Body of pancreas (tissue), 4 donors: ENCODE results near the gene RITA1. TPM values are rescaled to one million over a fixed set of nuclear protein-coding genes. Genes with fewer than 3 reads are reported as not detected.

Experiments
- ATAC-seq: fragments of 150-250 bp; one replicate; pipeline ENCODE4 v1.9.1; 2016
- DNase-seq, 4 donors: peaks; one replicate each; pipeline ENCODE4 v3.0.0-alpha.2; 2019
- H3K27ac ChIP-seq, 4 donors: fragments of 200-600 bp; sonication (generic); 1 replicate in 3 of 4; 2 replicates in 1 of 4; pipeline versions ENCODE4 v1.5.1 to v1.6.1; 2016 to 2019; ENCODE audit warnings: mild to moderate bottlenecking in 1 of 4, mixed read lengths in 1 of 4, moderate library complexity in 1 of 4
- H3K27me3 ChIP-seq, 2 donors: fragments of 200-600 bp; sonication (generic); one replicate each; pipeline ENCODE4 v1.6.0; 2016; ENCODE audit warnings: mild to moderate bottlenecking in 1 of 2
- H3K36me3 ChIP-seq, 2 donors: fragments of 200-600 bp; sonication (generic); replicated peaks in 1 of 2; 2 replicates each; pipeline ENCODE4 v1.5.1; 2016; ENCODE audit warnings: low read depth in 2 of 2; ENCODE audit not compliant: insufficient read depth in 1 of 2
- H3K4me1 ChIP-seq: fragments of 200-600 bp; sonication (generic); one replicate; pipeline ENCODE4 v1.6.0; 2016
- H3K4me3 ChIP-seq, 2 donors: fragments of 200-600 bp; sonication (generic); 1 replicate in 1 of 2; 2 replicates in 1 of 2; pipeline ENCODE4 v1.5.1; 2016 to 2019
- H3K9me3 ChIP-seq, 3 donors: fragments of 200-600 bp; sonication (generic); 1 replicate in 2 of 3; 2 replicates in 1 of 3; pipeline ENCODE4 v1.5.1; 2016
- CTCF ChIP-seq, 7 experiments: fragments of 450-650 bp in 4 of 7; fragments of 200-600 bp in 3 of 7; sonication (generic) in 3 of 7; IDR thresholded peaks; one replicate each; pipeline ENCODE4 v1.5.1; 2016 to 2019; ENCODE audit warnings: antibody characterized with exemption in 7 of 7
- POLR2A ChIP-seq, 3 donors: fragments of 450-650 bp; IDR thresholded peaks; one replicate each; pipeline ENCODE4 v1.6.1; 2016; ENCODE audit warnings: antibody characterized with exemption in 3 of 3, mild to moderate bottlenecking in 2 of 3
- WGBS, 2 donors: methylation state at CpG; one replicate each; pipeline ENCODE4 v1.1.5; 2017; 5-methylcytosine and 5-hydroxymethylcytosine counted together
- intact Hi-C: fragments of 100-400 bp; cut with DNase I; formaldehyde crosslinking; loops from one replicate; pipeline ENCODE4 v1.15.1; 2023
- total RNA-seq, 2 donors: library from RNA; depleted of rRNA; stranded (reverse); fragments of >200 nt; gene quantifications; one replicate each; pipeline ENCODE4 v1.1.0, GENCODE V29; 2016

Gene RITA1
- total RNA-seq, 2 donors from 2014 or later: 6.9 to 15.3 TPM

GRCh38 chr12:113211160-113211559 is 25.6 kb downstream of the RITA1 start:
- intact Hi-C loops: no loop called here
- H3K4me1 ChIP-seq: peaks cover 5% of the 10 kb centered on the region
- WGBS, 2 donors: 84 to 96% methylated on average over 6 of the region's 6 CpGs
- H3K9me3 ChIP-seq: no peaks in the 10 kb centered on the region
- no peaks in the 10 kb centered on the region for H3K36me3 ChIP-seq
- TF ChIP-seq CTCF (IDR thresholded peaks at IDR 0.05): no peak
- no peak for TF ChIP-seq POLR2A (IDR thresholded peaks at IDR 0.05)
- no peak overlapping the region for H3K27ac ChIP-seq
- ATAC-seq (no peak), DNase-seq (no peak)
- H3K27me3 ChIP-seq: no peaks in the 10 kb centered on the region
- no peak overlapping the region for H3K4me3 ChIP-seq

GRCh38 chr12:113214895-113215400 is 29.4 kb downstream of the RITA1 start:
- intact Hi-C loops: no loop called here
- no peaks in the 10 kb centered on the region for H3K27me3 ChIP-seq
- DNase-seq: peak in 3 of 4 donors; percentile 33 to 75 (median 44)
- peak overlapping the region in 2 of 4 donors; percentile 4 to 37 for H3K27ac ChIP-seq
- no peak overlapping the region for H3K4me3 ChIP-seq
- no peaks in the 10 kb centered on the region for H3K4me1 ChIP-seq
- no peaks in the 10 kb centered on the region for H3K9me3 ChIP-seq
- peak; percentile 79 for ATAC-seq
- no peaks in the 10 kb centered on the region for H3K36me3 ChIP-seq
- WGBS, 2 donors: 57% methylated on average over 5 of the region's 5 CpGs
- TF ChIP-seq POLR2A (IDR thresholded peaks at IDR 0.05): no peak
- peak in 2 of 7 experiments; percentile 6 to 12 for TF ChIP-seq CTCF (IDR thresholded peaks at IDR 0.05)

- no peaks in the 10 kb centered on the region for H3K9me3 ChIP-seq
- H3K27me3 ChIP-seq: no peaks in the 10 kb centered on the region
- intact Hi-C loops: no loop called here
- DNase-seq (no peak), ATAC-seq (no peak)
- peaks cover 7% of the 10 kb centered on the region for H3K4me1 ChIP-seq
- H3K27ac ChIP-seq: no peak overlapping the region
- H3K36me3 ChIP-seq: no peaks in the 10 kb centered on the region
- H3K4me3 ChIP-seq: no peak overlapping the region
- WGBS, 2 donors: 71 to 76% methylated on average over 2 of the region's 2 CpGs
- TF ChIP-seq CTCF (IDR thresholded peaks at IDR 0.05): no peak
These were observed 30.5 kb downstream of the RITA1 start for GRCh38 chr12:113216027-113216426.

GRCh38 chr12:113220593-113221180 is 35.2 kb downstream of the RITA1 start:
- DNase-seq (no peak), ATAC-seq (no peak)
- H3K36me3 ChIP-seq: no peaks in the 10 kb centered on the region
- peak overlapping the region in 3 of 4 donors; percentile 38 to 58 (median 54) for H3K27ac ChIP-seq
- peaks cover 33% of the 10 kb centered on the region for H3K4me1 ChIP-seq
- H3K27me3 ChIP-seq: no peaks in the 10 kb centered on the region
- TF ChIP-seq POLR2A (IDR thresholded peaks at IDR 0.05) (no peak), CTCF (IDR thresholded peaks at IDR 0.05) (no peak)
- no peaks in the 10 kb centered on the region for H3K9me3 ChIP-seq
- intact Hi-C loops: no loop called here
- peak overlapping the region; percentile 6 to 10 for H3K4me3 ChIP-seq
- 1 to 2% methylated on average over 23 of the region's 23 CpGs for WGBS, 2 donors
